NCI-H128 (cell line): Measurements from ENCODE around the gene PDLIM1.
A peak's percentile ranks its signal among the peaks of the same experiment; 100 is the strongest.

Source experiments
- DNase-seq: peaks from one replicate; lab custom pipeline; 2025; ENCODE audit not compliant: unreplicated experiment; lab: John Stamatoyannopoulos, UW

PDLIM1 gene, protein sequence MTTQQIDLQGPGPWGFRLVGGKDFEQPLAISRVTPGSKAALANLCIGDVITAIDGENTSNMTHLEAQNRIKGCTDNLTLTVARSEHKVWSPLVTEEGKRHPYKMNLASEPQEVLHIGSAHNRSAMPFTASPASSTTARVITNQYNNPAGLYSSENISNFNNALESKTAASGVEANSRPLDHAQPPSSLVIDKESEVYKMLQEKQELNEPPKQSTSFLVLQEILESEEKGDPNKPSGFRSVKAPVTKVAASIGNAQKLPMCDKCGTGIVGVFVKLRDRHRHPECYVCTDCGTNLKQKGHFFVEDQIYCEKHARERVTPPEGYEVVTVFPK

GRCh38 chr10:95290461-95291364, at the start of gene PDLIM1:
PDLIM1 (minus strand) TSS chr10:95291003; CDS start chr10:95290915, 88 bp downstream.
- no peak for DNase-seq

GRCh38 chr10:95339863-95340262, 49.1 kb upstream of the PDLIM1 start:
- DNase-seq = no peak

- no peak for DNase-seq
Measured at GRCh38 chr10:95337423-95338160, 46.8 kb upstream of the PDLIM1 start.

GRCh38 chr10:95336702-95337101, 45.9 kb upstream of the PDLIM1 start:
- no peak for DNase-seq

- no peak for DNase-seq
Measured at GRCh38 chr10:95335933-95336699, 45.3 kb upstream of the PDLIM1 start.

DNA sequence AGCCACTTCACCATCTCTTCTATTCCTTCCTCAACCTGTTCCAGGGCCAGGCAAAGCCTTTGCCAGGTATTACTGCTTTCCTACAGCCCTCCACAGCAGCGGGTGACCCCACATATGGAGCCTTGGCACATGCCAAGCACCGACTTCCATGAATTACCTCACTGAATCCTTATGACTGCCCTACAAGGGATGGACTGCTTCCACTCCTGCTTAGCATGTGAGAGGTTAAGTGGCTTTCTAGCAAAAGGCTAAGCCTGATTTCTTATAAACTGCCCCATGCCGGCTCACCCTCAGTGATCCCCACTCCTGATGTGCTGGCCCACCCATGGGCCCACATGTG, 44.0 kb upstream of the PDLIM1 start:
- DNase-seq = no peak

- no peak for DNase-seq
Measured at GRCh38 chr10:95333997-95334804, 43.4 kb upstream of the PDLIM1 start.

DNA sequence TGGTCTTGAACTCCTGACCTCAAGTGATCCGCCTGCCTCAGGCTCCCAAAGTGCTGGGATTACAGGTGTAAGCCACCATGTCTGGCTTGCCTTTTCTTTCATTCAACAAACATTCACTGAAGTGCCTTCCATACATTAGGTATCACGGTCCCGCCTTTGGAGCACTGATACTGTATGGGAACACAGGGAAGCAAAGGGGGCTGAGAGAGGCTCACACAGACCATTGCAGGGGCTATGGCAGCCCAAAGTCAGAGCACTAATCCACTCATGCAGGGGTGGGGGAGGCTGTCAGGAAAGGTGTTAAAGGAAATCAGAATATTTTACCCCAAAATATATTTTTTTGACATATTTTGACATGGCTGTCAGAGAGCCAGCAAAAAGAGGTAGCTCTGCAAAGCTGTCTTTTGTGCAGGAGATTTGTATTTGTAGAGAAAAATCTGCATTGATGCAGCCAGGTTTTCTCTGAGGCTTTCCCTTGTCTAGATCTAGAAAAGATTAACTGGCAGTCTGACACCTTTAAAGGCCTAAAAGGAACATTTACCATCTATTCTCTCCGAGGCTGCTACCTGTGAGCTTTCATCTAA, 42.0 kb upstream of the PDLIM1 start:
- DNase-seq = no peak

GRCh38 chr10:95331596-95332130, 40.9 kb upstream of the PDLIM1 start:
- no peak for DNase-seq

GRCh38 chr10:95330966-95331453, 40.2 kb upstream of the PDLIM1 start:
- no peak for DNase-seq

GRCh38 chr10:95329296-95329695, 38.5 kb upstream of the PDLIM1 start:
- no peak for DNase-seq

DNA sequence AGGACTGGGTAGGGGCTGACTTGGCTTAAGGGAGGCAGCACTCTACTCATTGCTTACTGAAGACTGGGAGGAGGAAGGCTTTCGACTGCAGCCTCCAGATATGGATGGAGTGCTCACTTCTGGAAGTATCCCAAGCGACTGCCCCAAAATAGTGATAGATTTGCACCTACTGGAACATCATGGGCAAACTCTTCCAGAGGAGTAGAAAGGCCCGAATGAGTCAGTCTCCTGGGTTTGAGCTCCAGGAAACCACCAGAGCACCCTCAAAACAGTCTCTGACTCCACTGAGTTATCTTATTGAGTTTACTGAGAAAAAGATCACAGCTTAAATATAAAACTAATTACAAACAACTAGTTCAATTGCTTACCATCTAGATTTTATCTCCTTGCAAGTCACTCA, 37.2 kb upstream of the PDLIM1 start:
- DNase-seq = no peak

GRCh38 chr10:95327367-95327766, 36.6 kb upstream of the PDLIM1 start:
- peak; percentile 44 for DNase-seq

GRCh38 chr10:95326396-95326795, 35.6 kb upstream of the PDLIM1 start:
- DNase-seq = no peak

DNA sequence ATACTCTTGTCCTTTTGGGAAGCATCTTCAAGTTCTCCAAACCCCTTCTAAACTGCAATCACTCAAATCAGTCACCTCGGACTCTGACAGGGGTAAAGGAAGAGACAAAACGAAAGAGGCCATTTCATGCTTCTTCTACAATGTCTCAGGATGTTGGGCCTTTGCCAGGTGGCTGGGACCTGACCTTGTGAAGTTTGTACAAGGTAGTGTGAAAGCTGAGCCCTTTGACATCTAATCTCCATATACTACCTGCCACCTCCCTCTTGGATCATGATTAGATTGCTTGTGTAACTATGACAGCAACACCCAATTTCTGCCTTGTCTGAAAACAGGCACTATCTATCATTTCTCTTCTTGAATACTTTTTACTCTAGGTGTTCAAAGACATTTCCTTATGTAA, 35.1 kb upstream of the PDLIM1 start:
- DNase-seq = no peak

DNA sequence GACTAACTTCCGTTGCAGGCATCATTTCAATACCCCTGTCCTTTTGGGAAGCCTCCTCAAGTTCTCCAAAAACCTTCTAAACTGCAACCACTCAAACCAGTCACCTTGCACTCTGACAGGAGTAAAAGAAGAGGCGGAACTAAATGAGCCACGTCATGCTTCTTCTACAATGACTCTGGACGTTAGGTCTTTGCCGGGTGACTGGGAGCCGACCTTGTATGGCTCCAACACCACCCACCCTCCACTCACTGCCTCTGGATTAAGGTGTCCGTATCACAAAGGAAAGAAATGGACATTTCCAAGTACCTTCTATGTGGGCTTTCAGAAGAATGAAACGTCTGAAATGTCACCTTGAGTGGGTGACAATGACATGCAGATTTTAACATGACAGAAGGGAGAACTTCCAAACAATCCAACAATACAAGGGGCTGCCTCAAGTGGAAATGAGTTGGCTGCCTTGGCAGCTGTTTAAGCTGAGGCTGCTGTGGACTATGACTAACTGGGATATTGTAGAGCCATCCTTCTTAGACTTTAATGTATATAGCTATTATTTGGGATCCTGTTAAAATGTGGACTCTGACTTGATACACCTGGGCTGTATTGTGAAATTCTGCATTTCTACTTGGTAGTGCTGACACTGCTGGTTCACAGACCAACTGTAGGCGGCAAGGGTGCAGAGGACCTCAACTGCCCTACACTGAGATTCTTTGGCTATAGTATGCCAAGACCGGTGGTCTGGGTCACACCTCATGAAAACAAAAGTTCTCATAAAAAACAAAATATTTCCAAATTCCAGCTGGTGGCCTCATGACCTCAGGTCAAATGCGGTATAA, 33.8 kb upstream of the PDLIM1 start:
- no peak for DNase-seq

DNA sequence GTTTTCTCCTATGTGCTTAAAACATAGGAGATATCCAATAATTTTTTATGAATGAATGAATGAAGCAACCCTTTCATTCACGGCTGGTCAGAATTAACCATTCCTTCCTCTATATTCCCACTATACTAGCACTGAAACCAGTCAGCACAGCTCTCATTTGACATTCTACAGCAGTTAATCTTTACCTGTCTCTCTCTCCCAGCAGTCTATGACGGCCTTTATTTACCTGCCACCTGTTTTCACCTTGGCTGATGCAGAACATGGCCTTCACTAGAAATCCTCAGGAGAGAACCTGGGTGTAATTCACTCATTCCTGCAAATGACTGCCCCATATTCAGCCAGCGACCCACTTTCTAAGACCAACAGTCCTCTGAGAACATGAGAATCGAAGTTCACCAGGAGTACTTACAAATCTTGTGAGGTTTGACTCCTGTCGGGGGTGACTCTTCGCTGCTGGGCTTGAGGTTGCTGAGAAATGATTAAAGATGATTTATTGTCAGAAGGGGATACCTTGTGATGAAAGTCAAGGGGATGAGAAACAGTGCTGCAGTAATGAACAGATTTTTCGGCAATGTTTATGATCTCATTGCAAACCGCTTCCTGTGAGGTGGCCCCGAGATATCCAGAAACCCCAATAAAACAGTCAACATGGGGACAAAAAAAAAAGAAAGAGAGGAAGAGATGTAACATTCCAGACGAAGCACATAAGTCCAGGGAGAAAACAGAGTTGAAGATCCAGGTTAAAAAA, 30.9 kb upstream of the PDLIM1 start:
- no peak for DNase-seq

DNA sequence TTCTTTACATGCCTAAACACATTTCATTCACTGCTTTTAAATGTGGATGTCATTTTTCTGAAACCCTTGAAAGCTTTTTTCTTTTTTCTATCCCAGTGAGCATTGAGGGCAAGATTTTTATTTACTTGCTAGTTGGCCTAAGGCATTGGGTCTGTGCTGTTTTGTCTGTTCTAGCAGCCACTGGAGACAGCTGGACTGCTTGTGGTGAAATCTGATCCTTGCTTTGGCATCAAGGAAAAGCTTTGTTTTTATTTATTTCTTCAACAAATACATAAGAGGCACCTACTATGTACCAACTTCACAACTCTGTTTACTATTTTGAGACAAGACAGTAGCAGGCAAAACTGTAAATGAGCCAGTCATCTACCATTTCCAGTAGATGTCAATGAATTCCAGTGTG, 28.4 kb upstream of the PDLIM1 start:
- DNase-seq = no peak
